Measurements from ENCODE around the gene HIF1AN. TPM values are rescaled to one million over a fixed set of nuclear protein-coding genes. Genes with fewer than 3 reads are reported as not detected.

The HIF1AN gene
- total RNA-seq, 2 donors from 2014 or later: 7.3 to 9.9 TPM

- WGBS, 2 donors: 9 to 13% methylated on average over 7 of the region's 7 CpGs
- intact Hi-C loops (cut with DNase I): loop anchor here (5.0 to 10.0 kb wide), 2 partner anchors 82 to 184 kb away; partner anchors contain the start of gene PKD2L1
Observed at GRCh38 chr10:100518761-100519241, 16.9 kb upstream of the HIF1AN start.

GRCh38 chr10:100519311-100520051, 16.3 kb upstream of the HIF1AN start, which contains the start of gene SEC31B:
Gene SEC31B (minus strand): TSS chr10:100519861. CDS start chr10:100516952, 2,909 bp downstream.
- no peak within 1 kb of the TSS for H3K27ac ChIP-seq
- intact Hi-C loops (cut with DNase I): loop anchor here (5.0 to 10.0 kb wide), 2 partner anchors 82 to 185 kb away; partner anchors contain the start of gene PKD2L1
- DNase-seq: peak; percentile 34 to 63 (median 36)

More at GRCh38 chr10:100518761-100519241, 16.9 kb upstream of the HIF1AN start:
- Histone ChIP-seq H3K4me1 (peaks cover 13% of the 10 kb centered on the region), H3K9me3 (no peaks in the 10 kb centered on the region), H3K27ac (no peak overlapping the region), H3K36me3 (replicated peaks in 1 of 2; ENCODE audit: insufficient read depth in 1 of 2, low read depth in 2 of 2) (peaks cover 0 to under 1% of the 10 kb centered on the region in 2 donors), H3K4me3 (no peak overlapping the region), H3K27me3 (no peaks in the 10 kb centered on the region)
- DNase-seq: peak; percentile 74 to 88 (median 82)
- ATAC-seq: peak; percentile 88
- TF ChIP-seq POLR2A (IDR thresholded peaks at IDR 0.05) (no peak), CTCF (IDR thresholded peaks at IDR 0.05) (peak; percentile 52 to 90 (median 73))

GRCh38 chr10:100520811-100521210, 14.9 kb upstream of the HIF1AN start:
- DNase-seq (no peak), ATAC-seq (no peak)
- TF ChIP-seq POLR2A (IDR thresholded peaks at IDR 0.05) (no peak), CTCF (IDR thresholded peaks at IDR 0.05) (no peak)
- no peak overlapping the region for H3K27ac ChIP-seq
- peaks cover 0 to 4% of the 10 kb centered on the region in 2 donors for H3K36me3 ChIP-seq (replicated peaks in 1 of 2; ENCODE audit: insufficient read depth in 1 of 2, low read depth in 2 of 2)
- no peaks in the 10 kb centered on the region for H3K9me3 ChIP-seq
- H3K27me3 ChIP-seq: no peaks in the 10 kb centered on the region
- intact Hi-C loops (cut with DNase I): no loop called here
- 78 to 79% methylated on average over 3 of the region's 3 CpGs for WGBS, 2 donors
- no peak overlapping the region for H3K4me3 ChIP-seq
- peaks cover 13% of the 10 kb centered on the region for H3K4me1 ChIP-seq

More at GRCh38 chr10:100519311-100520051, 16.3 kb upstream of the HIF1AN start, which contains the start of gene SEC31B:
- Histone ChIP-seq H3K4me3 (peak within 1 kb of the TSS in 1 of 2 donors; percentile 6), H3K36me3 (replicated peaks in 1 of 2; ENCODE audit: insufficient read depth in 1 of 2, low read depth in 2 of 2) (peaks cover 0 to 4% of the 10 kb centered on the region in 2 donors), H3K4me1 (peaks cover 13% of the 10 kb centered on the region), H3K27me3 (no peaks in the 10 kb centered on the region), H3K9me3 (no peaks in the 10 kb centered on the region)
- 0 to 7% methylated on average over 7 to 71 of the region's 72 CpGs for WGBS, 2 donors
- ATAC-seq: peak; percentile 60
- TF ChIP-seq CTCF (IDR thresholded peaks at IDR 0.05) (no peak), POLR2A (IDR thresholded peaks at IDR 0.05) (no peak)

- ATAC-seq (no peak), DNase-seq (no peak)
- WGBS, 2 donors: 85 to 88% methylated on average over 5 of the region's 5 CpGs
- H3K9me3 ChIP-seq: no peaks in the 10 kb centered on the region
- H3K4me1 ChIP-seq: peaks cover 13% of the 10 kb centered on the region
- intact Hi-C loops (cut with DNase I): no loop called here
- no peak for TF ChIP-seq CTCF (IDR thresholded peaks at IDR 0.05)
- TF ChIP-seq POLR2A (IDR thresholded peaks at IDR 0.05): no peak
- H3K27me3 ChIP-seq: no peaks in the 10 kb centered on the region
- peaks cover 0 to 13% of the 10 kb centered on the region in 2 donors for H3K36me3 ChIP-seq (replicated peaks in 1 of 2; ENCODE audit: insufficient read depth in 1 of 2, low read depth in 2 of 2)
- no peak overlapping the region for H3K27ac ChIP-seq
- H3K4me3 ChIP-seq: no peak overlapping the region
Observed at GRCh38 chr10:100522107-100522801, 13.5 kb upstream of the HIF1AN start.
